ENCODE measurements around the gene EEFSEC. TPM values are rescaled to one million over a fixed set of nuclear protein-coding genes. Genes with fewer than 3 reads are reported as not detected.

Gene EEFSEC
- total and polyA plus RNA-seq, 2 of the 8 experiments (the other 6 are each of a cell fraction or from before 2014, with no cell fraction given), result 13.1 to 19.8 TPM

GRCh38 chr3:128317101-128317697, 163.9 kb downstream of the EEFSEC start (continued):
- no peak for TF ChIP-seq CHD7 (IDR thresholded peaks at IDR 0.05; ENCODE audit: insufficient replicate concordance, low read length)
- no peak for TF ChIP-seq RAD21 (IDR thresholded peaks at IDR 0.05 in 1 of 2, conservative IDR thresholded peaks at IDR 0.05 in 1 of 2; ENCODE audit: low read depth in 2 of 2, low read length in 2 of 2)
- no peak for TF ChIP-seq CHD1 (IDR thresholded peaks at IDR 0.05; ENCODE audit: low read depth, low read length)
